Stomach (tissue), 4 donors: ENCODE measurements around the gene ERC1.

ENCODE experiments used
- CTCF ChIP-seq, 7 experiments: fragments of 450-650 bp in 4 of 7; fragments of 200-600 bp in 3 of 7; sonication (generic) in 3 of 7; IDR thresholded peaks; one replicate each; pipeline ENCODE4 v1.5.1; 2016 to 2019; ENCODE audit warnings: antibody characterized with exemption in 7 of 7, control low read depth in 2 of 7, mild to moderate bottlenecking in 1 of 7
- EP300 ChIP-seq: sonication (generic); formaldehyde crosslinking; IDR thresholded peaks from one replicate; pipeline ENCODE4 v1.6.1; 2017; ENCODE audit warnings: antibody characterized with exemption
- POLR2A ChIP-seq, 4 donors: fragments of 450-650 bp; IDR thresholded peaks; one replicate each; pipeline ENCODE4 v1.6.1; 2016; ENCODE audit warnings: antibody characterized with exemption in 4 of 4, control low read depth in 2 of 4, mild to moderate bottlenecking in 1 of 4, moderate library complexity in 1 of 4
- POLR2AphosphoS5 ChIP-seq, 3 donors: sonication (generic); formaldehyde crosslinking; IDR thresholded peaks; one replicate each; pipeline ENCODE4 v1.6.1; 2016; ENCODE audit warnings: antibody characterized with exemption in 3 of 3

GRCh38 chr12:1102791-1103450 is 111.9 kb downstream of the ERC1 start:
- TF ChIP-seq CTCF (IDR thresholded peaks at IDR 0.05) (no peak), POLR2A (IDR thresholded peaks at IDR 0.05) (no peak), POLR2AphosphoS5 (IDR thresholded peaks at IDR 0.05) (no peak), EP300 (no peak)
